DMS53 treated with DMSO at 0.1 percent for 48 hours (cell line): ENCODE results near the gene BSX.

Experiments used
- DNase-seq: peaks from one replicate; lab custom pipeline; 2025; ENCODE audit not compliant: unreplicated experiment; lab: John Stamatoyannopoulos, UW

The BSX gene

DNA sequence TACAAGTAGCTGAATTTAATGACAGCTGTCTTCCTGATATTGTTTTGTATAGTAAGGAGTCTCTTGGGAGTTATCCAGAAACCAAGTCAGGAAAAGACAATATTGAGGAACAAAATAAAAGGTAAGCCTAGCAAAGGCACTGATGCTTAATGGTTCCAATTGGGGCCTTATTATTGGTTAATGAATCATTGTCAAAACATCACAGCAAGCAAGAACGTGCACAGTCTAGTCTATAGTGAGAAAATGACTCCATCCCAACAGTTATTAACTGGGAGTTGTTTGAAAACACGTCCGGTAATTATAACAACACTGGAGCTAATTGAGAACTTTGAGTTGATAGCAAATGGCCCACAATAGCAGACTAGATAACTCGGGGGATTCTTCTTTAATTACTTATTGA is 17.7 kb downstream of the BSX start:
- DNase-seq: no peak

DNA sequence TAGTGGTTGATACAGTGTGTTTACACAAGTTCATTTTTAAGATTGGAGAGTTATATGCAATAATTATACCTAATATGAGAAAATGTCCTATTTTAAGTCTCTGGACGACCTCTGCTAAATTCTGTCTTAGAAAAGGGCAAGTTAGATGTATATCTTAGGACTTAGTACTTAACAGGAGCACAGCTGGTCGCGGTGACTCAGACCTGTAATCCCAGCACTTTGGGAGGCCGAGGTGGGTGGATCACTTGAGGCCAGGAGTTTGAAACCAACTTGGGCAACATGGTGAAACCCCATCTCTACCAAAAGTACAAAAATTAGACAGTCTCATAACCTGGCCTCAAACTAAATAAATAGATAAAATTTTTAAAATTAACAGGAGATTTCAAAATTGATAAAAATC is 27.2 kb downstream of the BSX start:
- DNase-seq: no peak

DNA sequence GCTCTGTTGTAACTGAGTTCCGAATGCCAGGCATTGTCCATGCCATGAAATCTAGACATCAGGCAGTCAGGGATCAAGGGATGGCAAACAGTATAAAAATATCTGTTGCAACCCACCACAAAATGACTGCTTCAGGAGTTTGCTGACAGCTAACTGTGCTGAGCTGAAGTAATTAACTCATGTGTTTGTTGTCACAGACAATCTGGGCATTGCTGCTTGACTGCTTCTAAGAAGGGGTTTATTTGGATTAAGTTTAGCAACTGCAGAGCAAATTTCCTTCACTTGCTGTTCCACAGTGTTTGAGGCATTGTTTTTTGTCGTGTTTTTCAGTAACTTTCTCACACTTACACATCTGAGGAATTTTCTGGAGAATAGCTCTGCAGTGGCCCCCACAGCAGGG is 30.4 kb downstream of the BSX start:
- DNase-seq: no peak

DNA sequence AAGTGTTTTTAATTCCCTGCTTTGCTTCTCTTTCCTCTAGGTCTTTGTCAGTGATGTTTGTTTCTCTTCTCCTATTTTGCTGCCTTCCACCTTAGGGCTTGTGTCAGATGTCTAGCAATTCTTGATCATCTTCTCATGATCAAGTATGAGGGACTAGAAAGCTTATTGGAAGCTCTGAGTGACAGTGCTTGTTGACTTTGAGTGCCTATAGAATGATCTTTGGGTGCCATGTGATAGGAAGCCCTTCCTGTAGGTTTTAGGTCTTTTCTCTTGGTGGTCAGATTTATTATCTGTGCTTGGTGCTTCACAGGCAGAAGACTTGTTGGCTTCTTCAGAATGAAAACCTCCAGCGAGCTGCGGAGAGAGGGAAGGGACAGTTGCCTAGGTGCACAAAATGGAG is 43.1 kb downstream of the BSX start:
- DNase-seq: no peak

DNA sequence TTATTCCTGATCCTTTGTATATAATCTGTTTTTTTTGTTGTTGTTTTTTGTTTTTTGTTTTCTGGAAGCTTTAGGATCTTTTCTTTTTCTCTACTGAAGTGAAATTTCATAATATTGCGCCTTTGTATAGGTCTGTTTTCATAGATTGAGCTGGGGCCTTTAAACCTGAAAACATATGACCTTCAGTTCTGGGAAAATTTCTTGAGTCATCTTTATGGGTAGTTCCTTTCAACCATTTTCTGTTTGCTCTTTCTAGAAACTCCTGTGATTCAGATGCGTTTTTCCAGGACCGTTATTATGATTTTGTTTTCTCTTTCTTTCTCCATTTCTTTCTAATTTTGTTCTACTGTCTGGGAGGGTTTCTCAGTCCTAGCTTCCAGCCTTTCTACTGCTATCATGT is 43.7 kb downstream of the BSX start:
- no peak for DNase-seq

DNA sequence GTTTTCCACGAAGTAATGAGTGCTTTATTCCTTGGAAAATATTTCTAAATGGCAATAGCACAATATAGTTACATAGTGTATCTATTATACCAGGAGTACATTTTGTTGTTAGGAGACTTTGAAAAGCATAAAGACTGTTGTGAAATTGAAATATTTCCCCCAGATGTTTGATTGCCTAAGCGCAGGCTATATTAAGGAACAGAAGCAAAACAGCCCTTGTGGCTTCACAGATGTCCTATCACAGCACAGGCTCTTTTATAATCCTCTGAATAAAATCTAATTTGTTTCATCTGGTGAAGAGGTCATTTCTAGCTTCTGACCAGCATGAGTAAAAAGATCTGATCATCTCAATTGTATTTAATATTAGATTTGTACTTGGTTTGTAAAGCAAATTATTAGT is 48.2 kb downstream of the BSX start:
- DNase-seq: no peak

DNA sequence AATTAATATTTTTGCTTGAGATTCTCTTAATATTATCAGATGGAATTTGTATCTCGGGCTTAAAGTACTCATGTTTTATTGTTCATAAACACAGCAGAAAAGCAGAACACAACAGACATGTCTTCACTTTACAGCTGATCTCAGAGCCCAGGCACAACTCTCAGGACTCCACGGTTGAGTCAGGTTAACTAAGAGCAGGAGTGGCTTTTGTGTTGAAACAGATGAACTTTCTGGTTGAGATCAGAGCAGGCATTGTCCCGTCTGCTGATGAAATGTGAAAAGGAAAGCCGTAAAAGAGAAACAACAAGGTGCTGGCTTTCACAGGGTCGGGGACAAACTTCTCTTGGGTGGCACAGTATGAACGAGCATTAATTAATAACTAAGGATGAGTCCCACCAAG is 50.1 kb downstream of the BSX start:
- no peak for DNase-seq
